Mammary epithelial cell (primary cell): ENCODE data around the gene TK2.

Experiments used
- EZH2 ChIP-seq: IDR thresholded peaks from 2 replicates; pipeline ENCODE4 v1.6.1; 2012; ENCODE audit warnings: low read length, inconsistent platforms, borderline replicate concordance
- TF ChIP-seq, protein P1 (sequence below), 2 donors: IDR thresholded peaks in 1 of 2; conservative IDR thresholded peaks in 1 of 2; 2 replicates each; pipeline ENCODE4 v1.5.1; 2011 to 2012; ENCODE audit warnings: inconsistent platforms in 2 of 2, low read length in 2 of 2, mild to moderate bottlenecking in 2 of 2, control low read depth in 1 of 2, low read depth in 1 of 2; ENCODE audit not compliant: insufficient read depth in 1 of 2; ENCODE audit errors: extremely low read depth in 1 of 2

DNA sequence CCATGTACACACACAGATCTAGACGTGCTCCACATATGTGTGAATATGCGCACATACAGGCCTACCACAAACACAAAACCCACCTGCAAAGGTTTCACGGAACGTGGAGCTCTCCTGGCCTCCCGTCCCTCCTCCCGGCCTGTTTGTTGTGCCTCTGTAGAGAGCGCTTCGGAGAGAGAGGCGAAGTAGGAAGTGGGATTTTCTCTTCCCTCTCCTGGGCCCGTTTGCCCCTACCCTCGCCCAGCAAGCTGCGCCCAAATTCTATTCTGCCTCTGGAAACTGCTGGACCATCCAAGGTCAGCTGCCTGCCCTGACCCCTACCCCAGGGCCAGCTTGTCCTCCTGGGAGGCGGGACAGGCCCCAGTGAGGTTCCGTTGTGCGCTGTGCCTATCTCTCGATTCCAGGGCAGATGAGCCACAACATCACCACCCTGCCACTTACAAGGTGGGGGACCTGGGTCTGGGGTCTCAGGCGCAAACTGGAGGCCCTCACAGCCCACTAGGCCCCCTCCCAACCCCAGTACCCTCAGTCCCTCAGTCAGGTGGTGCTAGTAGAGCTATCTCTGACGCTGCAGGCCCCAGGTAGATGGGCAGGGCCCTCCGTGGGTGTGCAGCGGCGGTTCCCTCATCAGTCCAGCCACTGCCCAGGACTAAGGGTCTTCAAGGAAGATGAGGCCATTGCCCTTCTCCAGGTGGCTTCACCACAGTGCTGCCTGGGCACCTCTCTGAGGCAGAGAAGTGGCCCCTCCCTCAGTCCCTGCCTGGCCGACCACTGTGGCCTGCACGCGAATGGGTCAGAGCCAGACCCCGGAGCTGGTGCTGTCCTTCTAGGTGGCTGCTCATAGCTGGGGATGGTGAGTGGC is 68.6 kb downstream of the TK2 start:
- TF ChIP-seq, protein P1, sequence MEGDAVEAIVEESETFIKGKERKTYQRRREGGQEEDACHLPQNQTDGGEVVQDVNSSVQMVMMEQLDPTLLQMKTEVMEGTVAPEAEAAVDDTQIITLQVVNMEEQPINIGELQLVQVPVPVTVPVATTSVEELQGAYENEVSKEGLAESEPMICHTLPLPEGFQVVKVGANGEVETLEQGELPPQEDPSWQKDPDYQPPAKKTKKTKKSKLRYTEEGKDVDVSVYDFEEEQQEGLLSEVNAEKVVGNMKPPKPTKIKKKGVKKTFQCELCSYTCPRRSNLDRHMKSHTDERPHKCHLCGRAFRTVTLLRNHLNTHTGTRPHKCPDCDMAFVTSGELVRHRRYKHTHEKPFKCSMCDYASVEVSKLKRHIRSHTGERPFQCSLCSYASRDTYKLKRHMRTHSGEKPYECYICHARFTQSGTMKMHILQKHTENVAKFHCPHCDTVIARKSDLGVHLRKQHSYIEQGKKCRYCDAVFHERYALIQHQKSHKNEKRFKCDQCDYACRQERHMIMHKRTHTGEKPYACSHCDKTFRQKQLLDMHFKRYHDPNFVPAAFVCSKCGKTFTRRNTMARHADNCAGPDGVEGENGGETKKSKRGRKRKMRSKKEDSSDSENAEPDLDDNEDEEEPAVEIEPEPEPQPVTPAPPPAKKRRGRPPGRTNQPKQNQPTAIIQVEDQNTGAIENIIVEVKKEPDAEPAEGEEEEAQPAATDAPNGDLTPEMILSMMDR (conservative IDR thresholded peaks at IDR 0.05 in 1 of 2, IDR thresholded peaks at IDR 0.05 in 1 of 2; ENCODE audit: extremely low read depth in 1 of 2, insufficient read depth in 1 of 2, low read depth in 1 of 2, low read length in 2 of 2): no peak
- no peak for TF ChIP-seq EZH2
